GM12874 (cell line): ENCODE results near the gene PROSER2.
A peak's percentile ranks its signal among the peaks of the same experiment; 100 is the strongest.

Source experiments
- CTCF ChIP-seq: IDR thresholded peaks from 2 replicates; pipeline ENCODE4 v1.5.1; 2011; ENCODE audit warnings: low read depth, mild to moderate bottlenecking, control low read depth, low read length, moderate library complexity; ENCODE audit not compliant: insufficient read depth

The PROSER2 gene

DNA sequence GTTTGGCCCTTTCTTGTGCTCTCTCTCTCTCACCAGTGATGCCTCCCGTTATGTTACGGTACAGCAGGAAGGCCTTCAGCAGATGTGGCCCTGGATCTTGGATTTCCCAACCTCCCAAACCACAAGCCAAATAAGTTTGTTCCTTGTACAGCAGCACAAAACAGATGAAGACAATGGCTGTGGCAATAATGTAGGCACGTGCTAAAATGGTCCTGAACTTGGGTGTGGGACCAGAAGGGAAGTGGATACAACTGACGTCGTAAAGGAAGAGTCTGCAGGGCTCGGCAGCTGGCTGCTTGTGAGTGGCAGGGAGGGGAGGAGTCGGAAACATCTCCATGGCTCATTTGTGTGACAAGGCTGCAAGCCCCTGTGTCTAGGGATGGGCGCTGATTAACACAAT lies 26.8 kb downstream of the PROSER2 start:
- TF ChIP-seq CTCF: no peak

- TF ChIP-seq CTCF: no peak
Observed at GRCh38 chr10:11851910-11852309, 28.8 kb downstream of the PROSER2 start.

DNA sequence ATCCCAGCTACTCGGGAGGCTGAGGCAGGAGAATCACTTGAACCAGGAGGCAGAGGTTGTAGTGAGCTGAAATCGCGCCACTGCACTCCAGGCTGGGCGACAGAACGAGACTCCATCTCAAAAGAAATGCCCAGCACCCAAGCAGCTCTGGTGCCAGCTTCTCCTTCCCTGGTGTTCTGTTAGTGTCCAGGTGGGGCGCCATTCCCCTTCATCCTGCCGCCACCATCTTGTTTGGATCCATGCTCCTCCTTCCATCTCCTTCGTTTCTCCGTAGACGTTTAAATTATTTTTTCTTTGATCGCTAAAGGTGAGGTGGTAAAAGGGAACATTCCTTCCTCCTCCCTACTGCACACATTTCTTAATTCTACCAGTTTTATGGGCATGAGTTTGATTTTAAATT lies 30.3 kb downstream of the PROSER2 start:
- peak; percentile 47 for TF ChIP-seq CTCF

DNA sequence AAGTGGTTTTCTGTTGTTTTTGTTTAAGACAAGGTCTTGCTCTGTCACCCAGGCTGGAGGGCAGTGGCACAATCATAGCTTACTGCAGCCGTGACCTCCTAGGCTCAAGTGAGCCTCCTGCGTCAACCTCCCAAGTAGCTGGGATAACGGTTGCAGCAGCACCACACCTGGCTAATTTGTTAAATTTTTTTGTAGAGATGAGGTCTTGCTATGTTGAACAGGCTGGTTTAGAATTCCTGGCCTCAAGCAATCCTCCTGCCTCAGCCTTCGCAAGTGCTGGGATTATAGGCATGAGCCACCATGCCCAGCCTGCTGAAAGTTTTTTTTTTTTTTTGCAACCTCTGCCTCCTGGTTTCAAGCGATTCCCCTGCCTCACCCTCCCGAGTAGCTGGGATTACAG lies 31.1 kb downstream of the PROSER2 start:
- no peak for TF ChIP-seq CTCF

DNA sequence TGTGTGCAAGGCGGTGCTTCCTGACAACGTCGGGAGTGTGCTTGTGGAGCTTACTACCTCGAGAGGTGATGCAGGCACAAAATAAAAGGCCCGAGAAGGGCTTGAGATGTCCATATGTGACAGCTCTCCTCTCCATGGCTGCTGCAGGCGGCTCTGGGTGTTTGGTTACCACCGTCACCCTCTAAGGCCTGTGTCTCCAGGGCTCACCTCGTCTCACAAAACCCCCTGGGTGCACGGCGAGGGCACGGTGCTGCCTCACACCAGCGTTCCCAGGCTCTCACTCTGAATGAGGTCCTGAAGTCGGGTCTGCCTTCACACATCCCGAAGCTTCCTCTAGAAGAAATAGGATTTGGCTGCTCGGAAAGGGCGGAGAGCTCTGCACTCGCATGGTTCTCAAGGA lies 32.9 kb downstream of the PROSER2 start:
- TF ChIP-seq CTCF: no peak

GRCh38 chr10:11856678-11857077 lies 33.5 kb downstream of the PROSER2 start:
- TF ChIP-seq CTCF: no peak

- no peak for TF ChIP-seq CTCF
Observed at GRCh38 chr10:11858093-11858492, 34.9 kb downstream of the PROSER2 start.

- TF ChIP-seq CTCF: no peak
Observed at GRCh38 chr10:11861341-11861740, 38.2 kb downstream of the PROSER2 start.
